GM19452 (cell line): ENCODE results near the gene RDH5.
A peak's percentile ranks its signal among the peaks of the same experiment; 100 is the strongest.

Experiments
- ATAC-seq: cut with Tn5 transposase; IDR thresholded peaks from one replicate; pipeline ENCODE4 v1.9.1; 2021; ENCODE audit not compliant: unreplicated experiment

RDH5 gene

GRCh38 chr12:55696141-55696540, 24.1 kb upstream of the RDH5 start:
- no peak for ATAC-seq

DNA sequence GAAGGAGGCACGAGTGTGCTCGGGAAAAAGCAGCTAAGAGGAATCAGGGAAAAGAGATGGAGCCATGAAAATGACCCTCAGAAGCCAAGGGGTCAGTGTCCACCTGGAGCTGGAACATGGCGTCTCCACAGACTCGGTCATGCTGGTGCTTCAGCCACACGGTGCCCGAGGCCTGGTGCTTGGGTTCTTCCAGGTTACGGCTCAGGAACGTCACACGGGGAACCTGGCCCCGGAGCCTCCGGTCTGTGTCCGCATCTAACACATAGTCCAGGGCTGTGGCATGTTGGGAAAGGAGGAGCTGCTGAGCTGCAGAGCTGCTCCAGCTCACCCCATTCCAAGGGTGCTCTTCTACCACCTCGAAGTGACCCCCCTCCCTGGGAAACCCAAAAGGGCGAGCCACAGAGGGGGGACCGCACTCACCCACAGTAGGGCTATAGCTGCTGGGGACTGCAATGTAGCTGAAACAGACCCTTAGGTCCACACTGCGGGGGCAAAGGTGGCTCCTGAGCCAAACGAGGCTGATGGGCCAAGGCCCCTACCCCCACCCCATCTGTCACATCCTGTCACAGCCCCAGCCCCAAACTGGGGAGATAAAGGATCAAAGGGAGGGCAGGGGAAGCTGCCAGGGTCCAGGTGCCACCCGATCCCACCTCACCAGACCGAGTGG, 23.3 kb upstream of the RDH5 start:
- ATAC-seq = no peak

- ATAC-seq = no peak
Observed at GRCh38 chr12:55697686-55698085, 22.5 kb upstream of the RDH5 start.

GRCh38 chr12:55698241-55698955, 21.8 kb upstream of the RDH5 start:
- ATAC-seq = no peak

- ATAC-seq = no peak
Observed at GRCh38 chr12:55698965-55699364, 21.2 kb upstream of the RDH5 start.

- no peak for ATAC-seq
Observed at GRCh38 chr12:55699471-55700055, 20.6 kb upstream of the RDH5 start.

- ATAC-seq = no peak
Observed at GRCh38 chr12:55700255-55701018, 19.8 kb upstream of the RDH5 start.

DNA sequence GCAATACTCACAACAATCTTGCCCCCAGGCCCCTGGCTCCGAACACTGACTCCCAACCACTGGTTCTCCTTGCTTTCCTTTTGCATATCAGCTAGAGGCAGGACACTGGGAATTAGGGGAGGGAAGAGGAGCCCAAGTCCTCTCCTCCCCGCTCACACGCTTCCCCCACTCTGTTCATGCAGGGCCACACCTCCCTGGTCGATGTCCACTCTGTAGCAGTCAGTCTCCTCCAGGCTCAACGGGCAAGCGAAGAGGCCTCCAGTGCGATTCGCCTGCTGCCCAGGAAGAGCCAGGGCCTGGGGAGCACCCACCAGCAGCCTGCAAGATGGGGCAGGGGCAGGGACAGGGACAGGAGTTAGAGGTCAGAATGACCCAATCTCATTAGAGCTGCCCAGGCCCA, 17.3 kb upstream of the RDH5 start:
- no peak for ATAC-seq

GRCh38 chr12:55703288-55703687, 16.9 kb upstream of the RDH5 start:
- ATAC-seq = no peak

DNA sequence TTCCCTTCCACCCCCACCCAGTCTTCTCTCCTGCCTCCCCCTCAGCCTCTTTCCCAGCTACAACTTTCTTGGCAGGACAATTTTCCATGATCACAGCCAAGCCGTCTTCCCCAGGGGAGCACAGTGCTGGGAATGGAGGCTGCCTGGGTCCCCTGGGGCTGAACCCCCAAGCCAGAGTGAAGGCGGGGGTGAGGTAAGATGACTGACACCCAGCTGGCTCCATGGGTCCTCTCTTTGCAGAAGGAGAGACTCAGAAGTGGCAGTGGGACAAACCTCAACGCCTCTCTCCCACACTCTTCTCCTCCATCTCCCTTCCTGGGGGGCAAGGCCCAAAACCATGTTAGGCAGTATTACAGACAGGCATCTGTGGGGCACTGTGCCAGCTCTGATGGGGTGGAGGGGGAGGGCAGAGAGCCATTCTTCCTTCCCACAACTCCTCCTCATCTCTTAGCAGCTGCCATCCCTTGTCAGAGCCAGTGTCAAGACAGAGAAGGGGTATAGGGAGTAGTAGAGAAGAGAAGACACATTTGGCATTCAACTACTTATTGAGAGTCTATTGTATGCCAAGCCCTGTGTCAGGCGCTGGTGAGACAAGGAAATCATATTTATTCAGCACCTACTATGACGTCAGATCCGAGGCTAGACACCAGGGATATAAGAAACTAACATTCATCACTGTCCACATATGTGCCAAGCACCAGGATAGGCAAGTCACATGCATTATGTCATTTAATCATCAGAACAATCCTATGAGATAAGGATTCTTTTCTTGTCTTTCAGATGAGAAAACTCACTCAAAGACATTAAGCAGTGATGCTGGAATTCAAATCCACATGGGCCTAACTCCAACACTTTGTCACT, 16.1 kb upstream of the RDH5 start:
- no peak for ATAC-seq

DNA sequence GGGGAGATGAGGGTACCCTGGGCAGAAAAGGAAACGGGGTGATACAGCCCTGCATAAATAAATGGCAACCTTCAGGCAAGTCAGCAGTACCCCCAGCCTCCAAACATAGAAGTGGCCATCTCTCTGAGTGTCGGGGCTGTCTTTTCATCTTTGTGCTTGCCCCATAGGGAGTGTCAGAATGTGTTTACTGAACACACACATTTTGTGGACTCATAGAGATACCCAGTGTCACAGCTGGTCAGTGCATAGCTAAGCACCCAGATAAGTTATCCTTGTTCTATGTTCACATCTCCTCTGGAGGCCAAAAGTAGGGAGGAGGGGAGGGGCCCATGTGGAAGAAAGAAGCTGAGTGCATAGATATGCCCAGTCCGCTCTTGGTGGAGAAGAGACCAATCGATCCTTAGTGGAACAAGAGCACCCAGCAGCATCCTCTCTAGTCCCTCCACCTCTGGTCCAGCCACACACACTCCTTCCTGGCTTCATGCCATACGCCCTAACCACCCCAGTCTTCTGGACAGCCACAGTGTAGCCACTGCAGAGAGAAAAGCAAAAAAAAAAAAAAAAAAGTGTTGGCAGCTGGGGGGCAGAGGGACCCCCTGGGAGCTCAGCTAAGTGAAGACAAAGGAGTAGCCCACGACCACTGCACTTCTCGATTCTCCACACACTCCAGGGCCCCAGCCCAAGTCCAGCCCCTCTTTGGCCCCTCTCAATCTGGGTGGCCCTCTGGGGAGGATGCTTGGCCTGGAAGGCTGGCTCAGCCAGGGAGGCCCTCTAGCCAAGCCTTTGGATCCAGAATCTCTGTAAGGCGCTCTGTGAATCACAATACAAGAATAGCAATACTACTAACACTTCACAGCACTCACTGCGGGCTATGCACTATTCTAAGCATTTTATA, 15.1 kb upstream of the RDH5 start:
- no peak for ATAC-seq

GRCh38 chr12:55705782-55706402, 14.3 kb upstream of the RDH5 start:
- no peak for ATAC-seq

GRCh38 chr12:55706568-55707218, 13.5 kb upstream of the RDH5 start:
- ATAC-seq = no peak

DNA sequence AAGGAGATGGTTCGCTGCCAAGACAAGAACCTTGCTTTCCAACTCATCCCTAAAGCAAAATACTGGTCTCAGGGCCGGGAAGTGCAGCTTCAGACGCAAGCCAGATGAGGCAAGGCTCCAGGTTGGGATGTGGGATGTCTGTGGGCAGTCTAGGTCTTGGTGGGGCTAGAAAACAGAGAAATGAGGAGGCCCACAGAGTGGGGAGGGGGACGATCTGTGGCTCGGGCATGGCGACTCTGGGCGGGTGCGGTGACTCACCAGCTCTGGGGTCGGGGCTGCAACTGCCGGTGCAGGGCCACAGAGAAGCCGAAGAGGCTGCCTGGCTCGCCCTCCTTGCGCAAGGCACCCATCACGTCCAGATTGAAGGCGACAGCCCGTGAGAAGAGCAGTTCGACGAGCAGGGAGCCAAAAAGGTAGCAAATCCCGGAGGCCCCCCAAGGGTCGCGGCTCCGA, 12.9 kb upstream of the RDH5 start:
- no peak for ATAC-seq

DNA sequence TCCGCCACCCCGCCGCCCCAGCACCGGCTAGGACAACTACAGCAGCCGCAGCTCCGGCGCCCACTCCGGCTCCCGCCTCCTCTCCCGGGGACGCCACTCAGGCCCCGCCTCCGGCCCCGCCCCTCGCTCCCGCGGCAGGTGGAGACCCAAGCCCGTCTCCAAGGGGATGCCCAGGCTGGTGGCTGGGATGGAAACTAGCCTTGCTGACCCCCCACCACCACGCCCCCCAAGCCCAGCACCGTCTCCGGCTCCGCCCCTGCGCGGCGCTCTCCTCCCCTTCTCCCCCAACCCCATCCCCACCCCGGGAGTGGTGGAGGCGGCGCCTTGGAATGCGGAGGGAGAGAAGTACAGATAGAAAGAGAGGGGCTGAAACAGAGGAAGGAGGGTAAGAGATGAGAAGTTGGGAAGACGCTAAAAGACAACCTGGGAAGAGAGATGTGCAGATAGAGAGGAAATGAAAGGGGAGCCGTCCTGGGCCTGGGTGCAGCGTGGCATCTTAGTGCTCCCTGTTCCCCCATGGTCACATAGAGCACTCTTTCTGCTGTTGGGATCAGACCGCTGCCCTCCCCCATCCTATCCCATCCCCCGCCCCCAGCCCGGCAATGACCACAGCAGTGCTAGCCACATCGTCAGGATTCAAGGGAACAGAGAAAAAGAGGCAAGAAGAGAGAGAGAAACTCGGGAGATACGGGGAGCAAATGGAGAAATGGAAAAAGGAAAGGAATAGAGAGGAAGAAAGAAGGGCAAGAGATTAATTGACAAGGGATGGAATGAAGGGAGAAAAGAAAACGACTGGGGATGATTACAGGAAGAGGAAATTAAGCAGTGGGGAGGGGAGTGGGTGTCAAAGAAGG, 12.1 kb upstream of the RDH5 start, which contains the start of gene ITGA7:
TSS of gene ITGA7 (minus strand) at position 64 of the 854 bp plus-strand sequence. CDS start 222 bp downstream, outside the sequence.
- ATAC-seq = peak; percentile 48

GRCh38 chr12:55708695-55709233, 11.4 kb upstream of the RDH5 start:
- ATAC-seq = no peak
